Measurements from ENCODE around the gene LUC7L2. TPM values are rescaled to one million over a fixed set of nuclear protein-coding genes. Genes with fewer than 3 reads are reported as not detected.
A peak's percentile ranks its signal among the peaks of the same experiment; 100 is the strongest.
"Not testable (repeated sequence)": the region's sequence is repeated elsewhere in the genome, so short reads cannot be mapped to it uniquely, and the experiment has no call there.

Gene LUC7L2
- total and polyA plus RNA-seq, 4 donors, result 43.4 to 96.9 (median 75.5) TPM

DNA sequence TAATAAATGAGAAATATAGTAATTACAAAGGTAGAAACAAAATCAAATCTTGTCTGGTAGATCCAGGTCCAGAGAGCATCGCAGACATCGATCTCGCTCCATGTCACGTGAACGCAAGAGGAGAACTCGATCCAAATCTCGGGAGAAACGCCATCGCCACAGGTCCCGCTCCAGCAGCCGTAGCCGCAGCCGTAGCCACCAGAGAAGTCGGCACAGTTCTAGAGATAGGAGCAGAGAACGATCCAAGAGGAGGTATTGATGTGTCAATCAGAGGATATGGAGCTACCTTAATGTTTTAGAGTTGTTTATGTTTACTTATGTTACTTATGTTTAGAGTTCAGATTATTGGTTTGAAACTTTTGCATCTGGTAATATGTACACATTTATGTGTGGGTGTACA is 57.8 kb downstream of the LUC7L2 start:
- Histone ChIP-seq H3K4me1 (ENCODE audit: control insufficient read depth, insufficient read depth, low read length) (no peaks in the 10 kb centered on the region), H3K4me3 (ENCODE audit: low read depth, low read length) (no peak overlapping the region), H3K9me3 (ENCODE audit: control insufficient read depth, insufficient read depth, low read length) (no peaks in the 10 kb centered on the region), H3K27ac (ENCODE audit: low read depth, low read length) (no peak overlapping the region), H3K36me3 (ENCODE audit: control insufficient read depth, insufficient read depth, low read length) (peaks cover 30% of the 10 kb centered on the region), H3K27me3 (ENCODE audit: control insufficient read depth, insufficient read depth, low read length) (no peaks in the 10 kb centered on the region)
- no peak for DNase-seq (ENCODE audit: low read depth in 4 of 6, low spot score in 6 of 6)
- WGBS (ENCODE audit: insufficient coverage), result 97% methylated on average over 14 of the region's 15 CpGs

DNA sequence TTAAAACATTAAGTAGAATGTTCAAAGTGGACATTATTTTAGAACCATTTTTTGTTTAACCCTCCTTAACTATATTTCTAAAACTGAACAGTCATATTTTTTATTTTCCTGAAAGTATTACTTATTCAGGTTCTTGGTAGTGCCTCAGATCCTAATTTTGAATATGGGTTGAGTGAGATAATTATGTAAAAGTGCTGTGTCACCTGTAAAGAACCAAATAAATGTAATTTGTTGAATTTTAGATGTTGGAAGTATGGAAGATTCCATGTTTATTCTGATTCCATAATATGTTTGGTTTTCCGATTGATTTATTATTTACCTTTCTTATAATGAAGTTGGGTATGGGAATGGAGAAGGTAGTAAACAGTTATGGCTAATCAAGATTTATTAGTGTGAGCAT is 61.4 kb downstream of the LUC7L2 start:
- no peaks in the 10 kb centered on the region for H3K4me1 ChIP-seq (ENCODE audit: control insufficient read depth, insufficient read depth, low read length)
- H3K4me3 ChIP-seq (ENCODE audit: low read depth, low read length), result no peak overlapping the region
- WGBS (ENCODE audit: insufficient coverage), result 100% methylated on average over 1 of the region's 1 CpG
- no peaks in the 10 kb centered on the region for H3K9me3 ChIP-seq (ENCODE audit: control insufficient read depth, insufficient read depth, low read length)
- H3K27ac ChIP-seq (ENCODE audit: low read depth, low read length), result no peak overlapping the region
- H3K27me3 ChIP-seq (ENCODE audit: control insufficient read depth, insufficient read depth, low read length), result no peaks in the 10 kb centered on the region
- peaks cover 18% of the 10 kb centered on the region for H3K36me3 ChIP-seq (ENCODE audit: control insufficient read depth, insufficient read depth, low read length)
- DNase-seq (ENCODE audit: low read depth in 4 of 6, low spot score in 6 of 6), result no peak

DNA sequence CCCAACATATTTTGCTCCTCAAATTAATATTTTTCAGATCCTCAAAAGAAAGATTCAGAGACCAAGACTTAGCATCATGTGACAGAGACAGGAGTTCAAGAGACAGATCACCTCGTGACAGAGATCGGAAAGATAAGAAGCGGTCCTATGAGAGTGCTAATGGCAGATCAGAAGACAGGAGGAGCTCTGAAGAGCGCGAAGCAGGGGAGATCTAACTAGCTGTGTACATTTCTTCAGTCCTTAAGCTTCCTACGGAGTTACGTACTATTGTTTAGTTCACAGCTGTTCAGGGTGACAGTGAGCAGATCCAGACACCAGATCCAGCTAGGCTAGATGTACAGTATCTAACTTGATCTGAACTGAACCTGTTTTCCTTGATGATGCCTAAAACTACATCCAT is 62.4 kb downstream of the LUC7L2 start:
- DNase-seq (ENCODE audit: low read depth in 4 of 6, low spot score in 6 of 6), result no peak
- no peak overlapping the region for H3K4me3 ChIP-seq (ENCODE audit: low read depth, low read length)
- H3K4me1 ChIP-seq (ENCODE audit: control insufficient read depth, insufficient read depth, low read length), result no peaks in the 10 kb centered on the region
- H3K27ac ChIP-seq (ENCODE audit: low read depth, low read length), result no peak overlapping the region
- no peaks in the 10 kb centered on the region for H3K9me3 ChIP-seq (ENCODE audit: control insufficient read depth, insufficient read depth, low read length)
- H3K27me3 ChIP-seq (ENCODE audit: control insufficient read depth, insufficient read depth, low read length), result no peaks in the 10 kb centered on the region
- H3K36me3 ChIP-seq (ENCODE audit: control insufficient read depth, insufficient read depth, low read length), result peaks cover 15% of the 10 kb centered on the region
- 84% methylated on average over 7 of the region's 7 CpGs for WGBS (ENCODE audit: insufficient coverage)

GRCh38 chr7:139423091-139423490 is 63.4 kb downstream of the LUC7L2 start:
- peaks cover 11% of the 10 kb centered on the region for H3K36me3 ChIP-seq (ENCODE audit: control insufficient read depth, insufficient read depth, low read length)
- no peaks in the 10 kb centered on the region for H3K9me3 ChIP-seq (ENCODE audit: control insufficient read depth, insufficient read depth, low read length)
- H3K4me3 ChIP-seq (ENCODE audit: low read depth, low read length), result no peak overlapping the region
- H3K4me1 ChIP-seq (ENCODE audit: control insufficient read depth, insufficient read depth, low read length), result no peaks in the 10 kb centered on the region
- no peaks in the 10 kb centered on the region for H3K27me3 ChIP-seq (ENCODE audit: control insufficient read depth, insufficient read depth, low read length)
- DNase-seq (ENCODE audit: low read depth in 4 of 6, low spot score in 6 of 6), result no peak
- WGBS (ENCODE audit: insufficient coverage), result 44% methylated on average over 1 of the region's 4 CpGs
- no peak overlapping the region for H3K27ac ChIP-seq (ENCODE audit: low read depth, low read length)

DNA sequence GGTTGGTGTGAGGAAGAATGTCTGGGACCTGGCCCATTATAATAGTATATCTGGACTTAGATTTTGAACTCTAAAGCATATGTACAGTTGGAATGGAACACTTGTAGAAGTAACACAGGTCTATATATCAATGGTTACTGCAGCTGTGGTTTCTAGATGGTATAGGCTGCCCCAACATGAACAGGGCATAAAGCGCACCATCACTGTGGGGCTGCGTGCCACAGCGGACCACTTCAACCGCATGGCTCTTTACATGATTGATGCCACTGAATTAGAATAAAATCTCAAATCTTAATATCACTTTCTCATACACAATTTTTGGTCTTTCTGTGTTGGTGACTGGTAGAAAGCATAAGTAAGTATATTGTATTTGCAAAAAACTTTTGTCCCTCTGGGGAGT is 64.3 kb downstream of the LUC7L2 start:
- no CpG with 5 or more reads among the region's 4 CpGs for WGBS (ENCODE audit: insufficient coverage)
- Histone ChIP-seq H3K9me3 (ENCODE audit: control insufficient read depth, insufficient read depth, low read length) (no peaks in the 10 kb centered on the region), H3K4me3 (ENCODE audit: low read depth, low read length) (no peak overlapping the region), H3K27me3 (ENCODE audit: control insufficient read depth, insufficient read depth, low read length) (no peaks in the 10 kb centered on the region), H3K36me3 (ENCODE audit: control insufficient read depth, insufficient read depth, low read length) (peaks cover 7% of the 10 kb centered on the region), H3K27ac (ENCODE audit: low read depth, low read length) (no peak overlapping the region), H3K4me1 (ENCODE audit: control insufficient read depth, insufficient read depth, low read length) (no peaks in the 10 kb centered on the region)
- no peak for DNase-seq (ENCODE audit: low read depth in 4 of 6, low spot score in 6 of 6)

- not testable (repeated sequence) for H3K36me3 ChIP-seq (ENCODE audit: control insufficient read depth, insufficient read depth, low read length); H3K4me3 ChIP-seq (ENCODE audit: low read depth, low read length); H3K4me1 ChIP-seq (ENCODE audit: control insufficient read depth, insufficient read depth, low read length); H3K9me3 ChIP-seq (ENCODE audit: control insufficient read depth, insufficient read depth, low read length); H3K27me3 ChIP-seq (ENCODE audit: control insufficient read depth, insufficient read depth, low read length); DNase-seq (ENCODE audit: low read depth in 4 of 6, low spot score in 6 of 6); H3K27ac ChIP-seq (ENCODE audit: low read depth, low read length)
- 98% methylated on average over 9 of the region's 10 CpGs for WGBS (ENCODE audit: insufficient coverage)
These were observed 66.0 kb downstream of the LUC7L2 start for GRCh38 chr7:139425701-139426100.

DNA sequence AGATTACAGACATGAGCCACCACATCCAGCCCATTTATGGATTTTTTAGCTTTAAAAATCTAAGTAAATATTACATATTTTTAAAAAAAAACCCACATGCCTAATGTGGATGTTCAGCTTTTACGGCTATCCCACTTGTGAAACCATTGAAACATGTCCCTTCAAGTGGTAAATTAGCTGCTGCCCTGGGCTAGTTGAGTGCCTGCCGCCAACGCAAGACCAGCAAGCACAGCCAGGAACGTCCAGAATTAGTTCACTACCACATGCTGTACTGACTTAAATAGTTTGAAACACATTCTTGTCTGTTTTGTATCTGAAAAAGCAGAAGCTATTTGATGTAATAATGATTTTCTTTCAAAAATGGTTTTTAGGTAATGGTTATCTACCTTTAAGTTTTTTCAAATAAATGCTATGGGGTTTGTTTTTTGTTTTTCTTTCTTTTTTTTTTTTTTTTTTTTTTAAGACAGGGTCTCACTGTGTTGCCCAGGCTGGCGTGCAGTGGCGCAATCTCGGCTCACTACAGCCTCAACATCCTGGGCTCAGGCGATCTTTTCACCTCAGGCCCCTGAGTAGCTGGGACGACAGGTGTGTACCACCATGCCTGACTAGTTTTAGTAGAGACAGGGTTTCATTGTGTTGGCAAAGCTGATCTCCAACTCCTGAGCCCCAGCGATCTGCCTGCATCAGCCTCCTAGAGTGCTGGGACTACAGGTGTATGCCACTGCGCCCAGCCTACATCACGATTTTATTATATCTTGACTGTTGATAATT is 66.7 kb downstream of the LUC7L2 start:
- peaks cover 3% of the 10 kb centered on the region for H3K36me3 ChIP-seq (ENCODE audit: control insufficient read depth, insufficient read depth, low read length)
- H3K27ac ChIP-seq (ENCODE audit: low read depth, low read length), result no peak overlapping the region
- no peaks in the 10 kb centered on the region for H3K9me3 ChIP-seq (ENCODE audit: control insufficient read depth, insufficient read depth, low read length)
- WGBS (ENCODE audit: insufficient coverage), result 100% methylated on average over 2 of the region's 12 CpGs
- no peak overlapping the region for H3K4me3 ChIP-seq (ENCODE audit: low read depth, low read length)
- H3K4me1 ChIP-seq (ENCODE audit: control insufficient read depth, insufficient read depth, low read length), result peaks cover 1% of the 10 kb centered on the region
- H3K27me3 ChIP-seq (ENCODE audit: control insufficient read depth, insufficient read depth, low read length), result no peaks in the 10 kb centered on the region
- DNase-seq (ENCODE audit: low read depth in 4 of 6, low spot score in 6 of 6), result peak in 1 of 6 donors; percentile 19

DNA sequence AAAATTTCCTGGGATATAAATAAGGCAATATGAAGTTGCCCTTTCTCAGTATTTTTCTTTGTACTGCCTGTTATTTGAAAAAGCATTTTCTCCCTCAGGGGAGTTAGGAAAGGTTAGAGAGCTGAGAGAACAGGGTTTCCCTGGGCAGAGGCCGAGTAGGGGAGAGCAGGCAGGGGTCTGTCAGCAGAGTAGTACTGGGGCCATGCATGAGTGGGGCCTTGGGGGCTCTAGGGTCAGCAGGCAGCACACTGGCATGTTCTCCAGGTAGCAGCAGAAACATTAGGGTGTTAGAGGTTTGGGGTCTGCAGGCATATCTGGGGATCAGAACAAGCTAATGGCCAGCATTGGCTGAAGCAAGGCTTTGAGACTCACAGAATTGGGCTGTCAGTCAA is 67.3 kb downstream of the LUC7L2 start:
- peaks cover 3% of the 10 kb centered on the region for H3K36me3 ChIP-seq (ENCODE audit: control insufficient read depth, insufficient read depth, low read length)
- H3K27ac ChIP-seq (ENCODE audit: low read depth, low read length), result no peak overlapping the region
- H3K27me3 ChIP-seq (ENCODE audit: control insufficient read depth, insufficient read depth, low read length), result no peaks in the 10 kb centered on the region
- DNase-seq (ENCODE audit: low read depth in 4 of 6, low spot score in 6 of 6), result no peak
- H3K9me3 ChIP-seq (ENCODE audit: control insufficient read depth, insufficient read depth, low read length), result no peaks in the 10 kb centered on the region
- H3K4me1 ChIP-seq (ENCODE audit: control insufficient read depth, insufficient read depth, low read length), result peaks cover 3% of the 10 kb centered on the region
- WGBS (ENCODE audit: insufficient coverage), result 87% methylated on average over 1 of the region's 1 CpG
- H3K4me3 ChIP-seq (ENCODE audit: low read depth, low read length), result no peak overlapping the region

DNA sequence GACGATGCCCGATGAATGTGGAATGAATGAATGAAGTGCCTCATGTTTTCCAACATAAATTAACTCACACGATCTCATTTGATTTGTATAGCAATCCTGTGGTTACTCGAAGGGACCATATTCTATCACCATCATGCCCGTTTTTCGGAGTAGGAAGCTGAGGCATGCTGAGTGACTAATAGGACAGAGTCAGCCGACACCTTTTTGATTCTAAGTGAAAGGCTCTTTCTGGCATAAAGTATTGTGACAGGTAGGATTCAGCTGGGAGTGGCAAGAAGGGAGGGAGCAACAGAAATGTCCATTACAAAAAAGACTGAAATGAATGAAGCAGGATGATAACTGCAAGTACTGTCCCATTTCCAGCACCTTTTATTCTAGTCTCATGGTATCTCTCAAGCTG is 68.1 kb downstream of the LUC7L2 start:
- Histone ChIP-seq H3K27ac (ENCODE audit: low read depth, low read length) (no peak overlapping the region), H3K4me3 (ENCODE audit: low read depth, low read length) (no peak overlapping the region), H3K36me3 (ENCODE audit: control insufficient read depth, insufficient read depth, low read length) (peaks cover 3% of the 10 kb centered on the region), H3K9me3 (ENCODE audit: control insufficient read depth, insufficient read depth, low read length) (no peaks in the 10 kb centered on the region), H3K4me1 (ENCODE audit: control insufficient read depth, insufficient read depth, low read length) (peaks cover 3% of the 10 kb centered on the region), H3K27me3 (ENCODE audit: control insufficient read depth, insufficient read depth, low read length) (no peaks in the 10 kb centered on the region)
- DNase-seq (ENCODE audit: low read depth in 4 of 6, low spot score in 6 of 6), result no peak
- WGBS (ENCODE audit: insufficient coverage), result 97% methylated on average over 3 of the region's 7 CpGs

GRCh38 chr7:139429735-139430134 is 70.0 kb downstream of the LUC7L2 start:
- 47% methylated on average over 2 of the region's 14 CpGs for WGBS (ENCODE audit: insufficient coverage)
- H3K27me3 ChIP-seq (ENCODE audit: control insufficient read depth, insufficient read depth, low read length); H3K4me1 ChIP-seq (ENCODE audit: control insufficient read depth, insufficient read depth, low read length); DNase-seq (ENCODE audit: low read depth in 4 of 6, low spot score in 6 of 6); H3K4me3 ChIP-seq (ENCODE audit: low read depth, low read length); H3K9me3 ChIP-seq (ENCODE audit: control insufficient read depth, insufficient read depth, low read length); H3K36me3 ChIP-seq (ENCODE audit: control insufficient read depth, insufficient read depth, low read length); H3K27ac ChIP-seq (ENCODE audit: low read depth, low read length): not testable (repeated sequence)
